ENCODE measurements around the gene VPS26A.

- no peak for TF ChIP-seq POLR2A (IDR thresholded peaks at IDR 0.05)
- TF ChIP-seq CTCF (IDR thresholded peaks at IDR 0.05): no peak
These were observed 94.9 kb downstream of the VPS26A start for GRCh38 chr10:69218831-69219230.
